GM18526 (cell line): ENCODE results near the gene LARP4B.

ENCODE experiments used
- POLR2A ChIP-seq: IDR thresholded peaks from 3 replicates; pipeline ENCODE4 v1.6.1; 2011; ENCODE audit not compliant: insufficient read length; ENCODE audit errors: extremely low read depth

LARP4B gene

DNA sequence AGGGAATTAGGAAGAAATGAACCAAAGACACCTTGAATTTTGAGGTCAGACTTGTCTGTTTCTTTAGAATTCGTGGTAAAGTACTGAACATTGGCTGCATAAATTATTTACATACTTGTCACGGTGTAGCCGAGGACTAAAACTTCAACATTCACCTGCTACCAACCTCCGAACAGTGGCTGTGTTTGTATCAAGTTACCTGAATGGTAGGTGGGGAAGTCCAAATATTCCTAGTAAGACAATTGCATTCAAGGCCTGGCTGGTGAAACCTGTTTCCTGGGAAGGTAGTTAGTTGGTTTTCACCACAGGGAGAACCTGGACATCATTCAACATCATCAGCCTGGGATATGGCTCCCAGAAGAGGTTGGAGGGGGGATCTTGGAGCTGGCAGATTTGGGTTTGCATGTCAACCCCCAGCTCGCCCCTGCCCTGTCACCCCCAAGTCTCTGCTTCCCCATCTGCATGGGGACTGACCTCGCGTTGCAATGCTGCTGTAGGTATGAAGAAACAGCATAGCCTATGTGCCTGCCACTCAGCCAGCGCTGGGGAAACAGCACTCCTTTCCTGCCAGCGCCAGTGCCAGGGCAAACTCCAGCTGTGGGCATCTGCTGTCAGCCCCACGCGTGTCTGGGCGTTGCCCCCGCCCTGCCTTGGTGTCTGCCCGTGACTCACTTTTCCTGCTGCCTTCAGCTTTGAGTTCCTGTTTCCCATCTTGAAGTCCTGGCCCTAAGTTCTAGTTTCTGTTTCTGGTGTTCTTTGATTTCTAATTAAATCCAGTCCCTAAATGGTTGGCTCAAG is 12.7 kb upstream of the LARP4B start:
- TF ChIP-seq POLR2A, result no peak

DNA sequence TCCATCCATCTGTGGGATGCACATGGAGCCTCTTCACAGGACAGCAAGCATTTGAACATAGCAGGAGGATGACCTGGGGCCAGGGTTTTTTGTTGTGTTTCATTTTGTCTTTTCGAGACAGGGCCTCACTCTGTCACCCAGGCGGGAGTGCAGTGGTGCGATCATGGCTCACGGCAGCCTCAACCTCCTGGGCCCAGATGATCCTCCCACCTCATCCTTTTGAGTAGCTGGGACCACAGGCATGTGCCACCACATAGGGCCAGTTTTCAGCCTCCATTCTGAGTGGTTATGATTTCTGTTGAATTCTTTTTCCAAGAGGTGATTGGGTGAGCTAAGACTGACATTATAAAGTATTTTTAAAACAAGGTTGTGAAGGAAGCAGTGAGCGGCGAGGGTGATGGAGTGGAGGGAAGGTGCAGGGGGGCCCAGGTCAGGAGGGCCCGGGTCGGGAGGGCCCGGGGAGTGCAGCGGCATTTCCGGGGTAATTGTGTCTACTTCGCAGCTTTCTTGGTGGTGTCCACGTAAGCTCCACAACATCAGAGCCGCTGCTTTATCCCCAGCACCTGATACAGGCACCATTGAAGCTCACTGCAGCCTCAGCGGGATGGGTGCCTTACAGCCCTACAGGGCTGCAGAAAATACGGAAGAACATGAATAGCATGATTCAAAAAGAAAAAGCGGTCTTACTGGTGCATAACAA is 12.0 kb upstream of the LARP4B start:
- peak; percentile 19 for TF ChIP-seq POLR2A

DNA sequence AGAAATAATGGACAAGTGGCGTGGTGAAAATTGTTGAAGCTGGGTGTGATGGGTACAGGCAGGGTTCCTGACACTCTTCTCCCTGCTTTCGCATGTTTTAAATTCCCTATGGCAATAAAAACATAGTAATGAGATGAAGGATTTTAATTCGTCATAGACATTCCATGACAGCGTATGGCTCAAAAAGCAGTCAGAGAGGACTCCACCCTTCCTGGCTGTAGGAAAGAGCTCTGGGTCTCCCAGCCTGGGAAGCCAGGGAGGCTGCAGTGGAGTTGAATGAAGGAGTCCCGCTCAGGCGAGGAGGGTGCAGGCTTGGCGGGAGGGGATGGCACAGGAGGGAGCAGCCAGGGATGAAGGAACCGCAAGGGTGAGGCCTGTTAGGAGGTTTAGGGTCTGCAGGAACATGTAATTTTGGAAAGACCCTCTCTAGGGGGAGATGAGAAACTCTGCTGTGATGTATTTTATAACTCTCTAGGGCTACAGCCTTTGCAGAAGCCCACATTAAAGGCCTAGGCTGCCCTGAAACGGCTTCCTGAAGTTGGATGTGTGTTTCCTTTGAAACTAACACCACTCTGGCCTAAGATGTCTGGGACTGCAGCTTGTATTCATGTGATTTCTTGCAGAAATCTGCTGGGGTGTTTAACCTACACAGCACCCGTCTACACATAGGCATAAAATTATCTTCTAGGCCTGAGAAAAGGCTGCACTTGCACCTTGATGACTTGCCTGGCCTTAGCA is 7.6 kb upstream of the LARP4B start:
- TF ChIP-seq POLR2A, result no peak

DNA sequence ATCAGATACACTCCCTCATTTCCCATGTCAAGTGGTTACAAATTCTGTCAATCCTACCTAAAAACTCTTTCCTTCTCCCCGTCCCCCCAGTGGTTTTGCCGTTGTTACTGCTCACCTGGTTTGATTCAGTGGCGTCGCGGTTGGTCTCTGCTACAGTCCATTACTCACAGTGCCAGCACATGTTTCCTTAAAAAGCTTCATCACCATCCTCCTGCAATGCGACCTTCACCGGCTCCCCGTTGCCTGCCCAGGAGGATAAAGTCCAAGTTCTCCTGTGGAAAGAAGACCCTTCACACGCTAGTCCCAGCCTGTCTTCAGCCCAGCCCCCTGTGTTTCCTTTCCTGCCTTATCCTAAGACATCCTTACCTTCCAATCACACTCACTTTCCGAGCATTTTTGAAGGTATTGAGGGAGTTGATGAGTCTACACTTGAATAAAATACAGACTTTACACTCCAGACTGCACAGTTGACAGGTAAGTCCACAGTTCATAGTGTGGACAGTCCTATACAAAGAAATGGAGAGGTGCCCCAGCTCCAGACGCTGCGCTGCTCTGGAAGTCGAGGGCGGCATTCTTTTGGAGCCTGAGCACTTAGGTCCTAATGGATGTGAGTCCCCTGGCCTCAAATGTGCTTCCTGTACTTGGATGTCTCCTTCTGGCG is 3.4 kb upstream of the LARP4B start:
- TF ChIP-seq POLR2A, result no peak

DNA sequence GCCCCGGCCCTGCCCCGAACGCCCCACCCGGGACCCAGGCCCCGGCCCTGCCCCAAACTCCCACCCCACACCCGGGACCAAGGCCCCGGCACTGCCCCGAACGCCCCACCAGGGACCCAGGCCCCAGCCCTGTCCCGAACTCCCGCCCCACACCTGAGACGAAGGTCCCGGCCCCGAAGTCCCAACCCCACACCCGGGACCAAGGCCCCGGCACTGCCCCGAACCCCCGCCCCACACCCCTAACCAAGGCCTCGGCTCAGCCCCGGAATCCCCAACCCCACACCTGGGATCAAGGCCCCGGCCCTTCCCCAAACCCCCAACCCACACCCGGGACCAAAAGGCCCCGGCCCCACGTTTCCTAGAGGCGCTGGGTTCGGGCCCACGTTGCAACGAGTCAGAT is 1.1 kb upstream of the LARP4B start:
- TF ChIP-seq POLR2A, result no peak

DNA sequence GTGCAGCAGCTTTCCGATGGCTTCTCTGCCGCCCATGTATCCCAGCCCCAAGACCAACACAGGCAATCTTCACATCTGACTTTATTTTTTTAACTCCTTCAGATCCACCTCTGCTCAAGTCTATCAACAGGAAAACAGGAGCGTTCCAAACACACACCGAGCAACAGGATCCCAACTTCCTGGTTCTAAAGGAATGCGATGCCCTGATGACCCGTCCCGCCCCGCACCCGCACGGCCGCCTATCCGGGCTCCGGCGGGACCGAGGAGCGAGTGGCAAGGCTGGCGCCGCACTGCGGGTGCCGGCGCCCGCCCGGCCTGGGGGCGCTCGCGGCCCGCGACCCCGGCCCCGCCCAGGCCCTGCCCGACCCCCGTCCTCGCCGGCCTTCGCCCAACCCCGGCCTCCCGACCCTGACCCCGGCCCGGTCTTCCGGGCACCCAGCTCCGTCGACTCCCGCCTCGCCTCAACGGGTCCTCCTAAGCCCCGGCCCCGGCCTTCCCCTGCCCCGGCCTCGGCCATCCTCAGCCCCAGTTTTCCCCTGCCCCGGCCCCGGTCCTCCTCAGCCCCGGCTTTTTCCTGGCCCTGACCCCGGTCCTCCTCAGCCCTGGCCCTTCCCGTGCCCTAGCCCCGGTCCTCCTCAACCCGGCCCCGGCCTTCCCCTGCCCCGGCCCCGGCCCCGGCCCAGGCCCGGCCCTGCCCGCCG is 730 bp downstream of the LARP4B start:
- TF ChIP-seq POLR2A, result no peak

DNA sequence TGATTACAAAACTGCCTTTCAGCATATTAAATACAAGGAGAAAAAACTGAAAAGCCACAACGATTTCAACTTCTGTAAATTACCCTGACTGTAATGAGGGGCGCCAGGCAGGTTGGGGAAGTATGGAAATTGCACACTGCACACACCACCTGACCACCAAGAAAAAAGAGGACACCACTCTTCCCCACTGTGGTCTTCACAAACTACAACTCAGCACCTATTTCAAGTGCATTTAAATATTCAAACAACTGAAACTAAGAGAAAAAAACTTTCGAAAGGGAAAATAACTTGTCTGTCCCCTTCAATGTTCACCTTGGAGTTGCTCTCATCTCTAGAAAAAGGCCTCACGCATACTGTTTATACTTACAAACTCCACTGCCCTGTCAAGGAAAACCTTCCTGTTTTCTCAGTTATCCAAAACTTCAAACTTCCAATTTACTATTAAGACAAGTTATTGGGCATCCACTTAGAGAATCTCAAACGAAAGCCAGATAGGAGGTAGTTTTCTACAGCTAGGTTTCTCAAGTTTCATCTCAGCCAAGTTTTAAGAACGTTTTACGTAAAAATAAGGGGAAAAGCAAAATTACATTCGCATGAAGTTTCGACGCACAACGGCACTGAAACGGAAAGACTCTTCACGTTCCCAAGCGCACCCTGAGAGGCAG is 1.4 kb downstream of the LARP4B start:
- TF ChIP-seq POLR2A, result no peak

DNA sequence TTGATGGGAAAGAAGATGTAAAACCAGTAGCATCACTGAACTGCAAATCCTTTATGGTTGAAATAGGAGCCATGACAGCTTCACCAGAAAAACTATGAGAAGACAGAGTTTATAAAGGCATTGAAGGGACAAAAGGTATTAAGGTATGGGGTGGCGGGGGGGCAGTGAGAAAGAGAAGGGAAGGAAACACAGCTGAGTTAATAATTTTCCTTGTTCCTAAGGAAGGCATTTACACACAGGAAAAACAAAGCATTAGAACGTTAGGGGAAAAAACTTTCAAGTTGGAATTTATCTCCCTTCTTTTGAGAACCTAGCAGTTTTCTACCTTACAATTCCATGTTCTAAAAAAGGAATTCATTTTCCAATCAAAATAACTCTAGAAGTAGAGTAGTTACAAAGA is 4.4 kb downstream of the LARP4B start:
- no peak for TF ChIP-seq POLR2A

DNA sequence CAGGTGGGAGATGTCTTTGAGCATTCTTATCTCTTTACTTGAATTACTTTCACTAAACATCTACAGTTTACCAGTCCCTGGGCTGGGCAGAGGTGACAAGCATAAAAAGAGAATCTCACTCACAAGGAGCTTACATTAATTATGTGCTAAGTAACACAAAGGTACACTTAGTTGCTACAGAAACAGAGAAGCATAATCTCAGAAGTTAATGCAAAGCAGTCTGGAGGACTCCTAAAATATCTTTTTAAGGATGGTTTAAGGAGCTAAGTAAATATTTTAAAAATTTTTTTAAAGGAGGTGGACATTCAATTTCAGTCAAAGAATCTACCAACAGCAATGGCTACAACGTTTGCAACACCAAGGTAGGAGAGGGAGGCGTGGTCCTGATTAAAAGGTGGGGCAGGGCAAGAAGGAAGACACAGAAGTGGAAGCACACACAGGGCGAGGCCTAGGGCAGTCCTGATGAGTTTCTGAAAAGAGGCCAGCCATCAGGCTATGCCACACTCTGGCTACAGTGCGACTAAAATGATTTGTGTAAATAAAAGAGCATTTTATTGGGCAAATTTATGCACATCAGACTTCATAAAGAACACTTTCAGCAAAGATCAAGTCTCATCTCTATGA is 5.3 kb downstream of the LARP4B start:
- TF ChIP-seq POLR2A, result no peak

DNA sequence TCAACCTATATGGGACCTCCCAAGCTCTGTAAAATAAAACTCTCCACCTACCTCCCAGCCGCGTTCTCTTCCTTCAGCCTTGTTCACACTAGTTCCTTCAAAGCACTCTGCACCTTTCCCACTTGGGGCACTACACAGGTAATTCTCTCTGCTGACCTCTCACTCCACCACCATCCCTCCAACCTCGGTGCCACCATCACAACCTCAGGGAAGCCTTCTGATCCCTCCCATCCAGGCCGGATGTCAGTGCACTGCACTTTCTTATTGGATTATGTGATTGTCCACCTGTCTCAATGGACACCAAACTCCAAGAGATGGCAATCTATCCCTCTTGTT is 7.0 kb downstream of the LARP4B start:
- no peak for TF ChIP-seq POLR2A

DNA sequence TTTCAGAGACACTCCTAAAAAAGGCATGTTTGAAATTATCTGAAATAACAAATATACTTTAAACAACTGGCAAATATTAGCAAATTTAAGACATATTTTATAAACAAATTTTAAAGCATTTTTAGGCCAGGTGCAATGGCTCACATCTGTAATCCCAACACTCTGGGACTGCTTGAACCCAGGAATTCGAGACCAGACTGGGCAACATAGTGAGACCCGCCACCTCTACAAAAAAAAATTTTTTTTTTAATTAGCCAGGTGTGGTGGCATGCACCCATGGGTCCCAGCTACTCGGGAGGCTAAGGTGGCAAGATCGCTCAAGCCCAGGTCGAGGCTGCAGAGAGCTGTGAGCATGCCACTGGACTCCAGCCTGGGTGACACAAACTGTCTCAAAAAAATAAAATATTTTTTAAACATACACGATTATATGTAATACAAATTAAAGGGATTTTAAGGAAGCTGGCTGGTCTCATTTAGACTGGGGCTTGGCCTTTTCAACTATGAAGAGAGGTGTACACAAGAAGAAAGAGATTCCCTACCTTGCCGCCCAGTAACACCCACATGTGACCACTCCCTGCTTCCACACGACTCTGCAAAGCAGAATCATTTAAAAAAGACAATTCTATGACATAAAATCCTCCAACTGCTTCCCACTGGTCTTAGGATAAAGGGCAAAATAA is 7.5 kb downstream of the LARP4B start:
- TF ChIP-seq POLR2A, result no peak

DNA sequence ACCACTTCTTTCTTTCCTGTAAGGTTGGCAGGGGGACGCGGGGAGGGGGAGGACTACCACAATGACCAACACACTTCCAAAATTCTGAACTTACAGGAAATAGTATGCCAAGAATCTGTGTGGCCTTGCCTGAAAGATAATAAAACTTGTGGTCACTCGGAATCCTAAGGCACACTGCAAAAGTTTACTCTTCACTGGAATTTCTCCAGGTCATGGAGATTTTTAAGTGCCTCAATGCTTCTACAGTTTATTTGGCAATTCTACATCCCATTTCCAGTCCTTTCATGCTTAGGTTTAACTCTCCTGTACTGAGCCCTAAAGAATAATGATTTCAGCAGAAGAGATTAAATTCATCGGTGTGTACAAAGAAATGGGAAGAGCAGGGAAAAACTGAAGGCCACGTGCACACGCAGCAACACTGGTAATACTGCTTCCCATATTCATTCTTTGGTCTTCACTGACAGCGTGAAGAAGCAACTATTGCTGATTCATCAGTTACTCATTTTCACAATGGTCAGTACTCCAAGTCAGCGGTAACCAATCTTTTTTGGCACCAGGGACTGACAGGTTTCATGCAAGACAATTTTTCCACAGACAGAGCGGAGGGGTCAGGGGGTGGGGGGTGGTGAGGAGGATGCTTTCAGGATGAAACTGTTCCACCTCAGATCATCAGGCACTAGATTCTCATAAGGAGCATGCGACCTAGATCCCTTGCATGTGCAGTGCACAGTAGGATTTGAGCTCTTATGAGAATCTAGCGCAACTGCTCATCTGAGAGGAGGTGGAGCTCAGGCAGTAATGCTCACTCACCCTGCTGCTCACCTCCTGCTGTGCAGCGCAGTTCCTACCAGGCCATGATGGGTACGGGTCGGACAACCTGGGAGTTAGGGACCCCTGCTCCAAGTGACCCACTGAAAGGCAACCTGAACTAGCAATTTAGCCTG is 9.8 kb downstream of the LARP4B start:
- TF ChIP-seq POLR2A, result no peak
